IMR-90 (cell line): ENCODE data around the gene SLC27A6. TPM values are rescaled to one million over a fixed set of nuclear protein-coding genes. Genes with fewer than 3 reads are reported as not detected.

Source experiments
- ATAC-seq: fragments of 200-7000 bp; cut with Tn5 transposase; 2 replicates; pipeline ENCODE4 v1.9.1; 2020; ENCODE audit warnings: low read depth, mild to moderate bottlenecking, moderate library complexity
- BruUV-seq: library from RNA; stranded (reverse); fragments of 400-500 nt; replicated peaks from 2 replicates; lab custom pipeline; 2021; lab: Mats Ljungman, UMichigan
- CTCF ChIA-PET: fragments of 300-600 bp; formaldehyde crosslinking; extraction: SDS; loops from one replicate; lab custom pipeline; 2021; ENCODE audit warnings: antibody characterized with exemption; lab: Yijun Ruan, JAX
- POLR2A ChIA-PET: fragments of 300-600 bp; sonication (Branson Sonifier 250); formaldehyde crosslinking; loops from one replicate; lab custom pipeline; 2022; ENCODE audit warnings: antibody characterized with exemption; ENCODE audit not compliant: unreplicated experiment; lab: Charles Lee
- DNase-seq: peaks from one replicate; pipeline ENCODE4 v3.0.0; 2013
- H2AFZ ChIP-seq: replicated peaks from 2 replicates; pipeline ENCODE3; 2013; ENCODE audit warnings: low read length, mild to moderate bottlenecking; ENCODE audit not compliant: poor library complexity
- H2AK5ac ChIP-seq: 2 replicates; pipeline ENCODE4 v1.6.1; 2013; ENCODE audit warnings: low read depth, low read length, inconsistent platforms
- H2AK9ac ChIP-seq: replicated peaks from 2 replicates; pipeline ENCODE3; 2013; ENCODE audit warnings: mild to moderate bottlenecking, low read depth, low read length, moderate library complexity; ENCODE audit not compliant: poor library complexity
- H2BK120ac ChIP-seq: 2 replicates; pipeline ENCODE4 v1.6.1; 2013; ENCODE audit warnings: low read depth, low read length, inconsistent platforms
- H2BK15ac ChIP-seq: 3 replicates; pipeline ENCODE4 v1.6.1; 2013; ENCODE audit warnings: low read depth, low read length, inconsistent platforms
- H2BK20ac ChIP-seq: 2 replicates; pipeline ENCODE4 v1.6.1; 2013; ENCODE audit warnings: low read depth, mild to moderate bottlenecking, inconsistent platforms, low read length, moderate library complexity
- H2BK5ac ChIP-seq: 2 replicates; pipeline ENCODE4 v1.6.1; 2013; ENCODE audit warnings: mild to moderate bottlenecking, low read depth, low read length, inconsistent platforms; ENCODE audit not compliant: poor library complexity, severe bottlenecking
- H3K14ac ChIP-seq: replicated peaks from 2 replicates; pipeline ENCODE4 v1.6.1; 2013; ENCODE audit warnings: low read depth, low read length, inconsistent platforms
- H3K18ac ChIP-seq: 2 replicates; pipeline ENCODE4 v1.6.1; 2013; ENCODE audit warnings: low read depth, low read length, control low read depth
- H3K23ac ChIP-seq: 2 replicates; pipeline ENCODE4 v1.6.1; 2013; ENCODE audit warnings: low read depth, low read length, inconsistent platforms
- H3K27ac ChIP-seq: 2 replicates; pipeline ENCODE4 v1.5.1; 2013; ENCODE audit warnings: mild to moderate bottlenecking, control low read depth, low read length; ENCODE audit not compliant: insufficient read depth
- H3K27me3 ChIP-seq: 2 replicates; pipeline ENCODE4 v1.6.1; 2013; ENCODE audit warnings: low read length; ENCODE audit not compliant: control insufficient read depth, insufficient read depth
- H3K36me3 ChIP-seq: 2 replicates; pipeline ENCODE4 v1.6.1; 2013; ENCODE audit warnings: low read length, mixed read lengths; ENCODE audit not compliant: control insufficient read depth, insufficient read depth
- H3K4ac ChIP-seq: 2 replicates; pipeline ENCODE4 v1.6.1; 2013; ENCODE audit warnings: low read depth, low read length, inconsistent platforms
- H3K4me1 ChIP-seq: 2 replicates; pipeline ENCODE4 v1.6.1; 2013; ENCODE audit warnings: low read length, mixed read lengths; ENCODE audit not compliant: control insufficient read depth, insufficient read depth
- H3K4me2 ChIP-seq: 2 replicates; pipeline ENCODE4 v1.6.1; 2013; ENCODE audit warnings: low read depth, mild to moderate bottlenecking, control low read depth, low read length, moderate library complexity
- H3K4me3 ChIP-seq: 2 replicates; pipeline ENCODE4 v1.5.1; 2013; ENCODE audit warnings: low read depth, mild to moderate bottlenecking, control low read depth, low read length, moderate library complexity; ENCODE audit not compliant: insufficient read depth
- H3K56ac ChIP-seq: 2 replicates; pipeline ENCODE4 v1.6.1; 2013; ENCODE audit warnings: low read length, inconsistent platforms; ENCODE audit not compliant: insufficient read depth; ENCODE audit errors: extremely low read depth
- H3K79me1 ChIP-seq, 2 experiments: 2 replicates each; pipeline ENCODE4 v1.6.1; 2013; ENCODE audit warnings: low read length in 2 of 2, inconsistent platforms in 1 of 2, low read depth in 1 of 2
- H3K9ac ChIP-seq: 2 replicates; pipeline ENCODE4 v1.6.1; 2013; ENCODE audit warnings: low read depth, low read length, control low read depth
- H3K9me1 ChIP-seq: 2 replicates; pipeline ENCODE4 v1.6.1; 2013; ENCODE audit warnings: low read length, inconsistent platforms; ENCODE audit not compliant: insufficient read depth
- H3K9me3 ChIP-seq: 2 replicates; pipeline ENCODE4 v1.6.1; 2013; ENCODE audit warnings: low read length; ENCODE audit not compliant: control insufficient read depth, insufficient read depth
- H4K20me1 ChIP-seq: 2 replicates; pipeline ENCODE4 v1.6.1; 2013; ENCODE audit warnings: low read length, inconsistent platforms; ENCODE audit not compliant: insufficient read depth
- H4K5ac ChIP-seq: 2 replicates; pipeline ENCODE4 v1.6.1; 2013; ENCODE audit warnings: mild to moderate bottlenecking, low read depth, low read length, control low read depth
- H4K8ac ChIP-seq, 2 experiments: 2 replicates each; pipeline ENCODE4 v1.6.1; 2013; ENCODE audit warnings: low read depth in 2 of 2, low read length in 2 of 2, control low read depth in 1 of 2, inconsistent platforms in 1 of 2
- H4K91ac ChIP-seq: 2 replicates; pipeline ENCODE4 v1.6.1; 2013; ENCODE audit warnings: low read depth, low read length, inconsistent platforms; ENCODE audit not compliant: insufficient read depth
- BHLHE40 ChIP-seq: fragments of 150-350 bp; IDR thresholded peaks from 2 replicates; pipeline ENCODE4 v1.6.1; 2016; ENCODE audit warnings: mild to moderate bottlenecking, low read depth, low read length
- CEBPB ChIP-seq: IDR thresholded peaks from 2 replicates; pipeline ENCODE4 v1.6.1; 2012; ENCODE audit warnings: low read depth, low read length, improper control_type of control experiment
- FOS ChIP-seq: fragments of 150-350 bp; IDR thresholded peaks from 2 replicates; pipeline ENCODE4 v1.6.1; 2016; ENCODE audit warnings: low read depth, low read length
- MAFK ChIP-seq: IDR thresholded peaks from 2 replicates; pipeline ENCODE4 v1.6.1; 2012; ENCODE audit warnings: low read depth, low read length, improper control_type of control experiment
- MXI1 ChIP-seq: IDR thresholded peaks from 2 replicates; pipeline ENCODE4 v1.6.1; 2012; ENCODE audit warnings: low read depth, mild to moderate bottlenecking, low read length, moderate library complexity, borderline replicate concordance
- NFE2L2 ChIP-seq: fragments of 150-350 bp; IDR thresholded peaks from 2 replicates; pipeline ENCODE4 v1.6.1; 2016; ENCODE audit warnings: low read depth, mild to moderate bottlenecking, low read length
- POLR2A ChIP-seq: IDR thresholded peaks from 2 replicates; pipeline ENCODE4 v1.6.1; 2012; ENCODE audit warnings: mild to moderate bottlenecking, low read depth, low read length
- RAD21 ChIP-seq: IDR thresholded peaks from 2 replicates; pipeline ENCODE4 v1.6.1; 2012; ENCODE audit warnings: low read length, improper control_type of control experiment
- RCOR1 ChIP-seq: IDR thresholded peaks from 2 replicates; pipeline ENCODE4 v1.6.1; 2012; ENCODE audit warnings: mild to moderate bottlenecking, low read length, improper control_type of control experiment; ENCODE audit not compliant: insufficient replicate concordance
- SMC3 ChIP-seq: fragments of 150-350 bp; IDR thresholded peaks from 2 replicates; pipeline ENCODE4 v1.6.1; 2016; ENCODE audit warnings: low read depth, mild to moderate bottlenecking, antibody characterized with exemption, low read length, moderate library complexity
- WGBS, 2 experiments: methylation state at CpG; one replicate each; pipeline versions ENCODE4 v1.1.5 to v1.1.7; 2013; ENCODE audit warnings: missing lambda C conversion rate in 2 of 2; ENCODE audit not compliant: insufficient read length in 1 of 2; ENCODE audit errors: extremely low coverage in 2 of 2; 5-methylcytosine and 5-hydroxymethylcytosine counted together
- dilution Hi-C: fragments of 300-500 bp; cut with HindIII; formaldehyde crosslinking; loops from one replicate; pipeline ENCODE4 v1.14.3; 2018; ENCODE audit warnings: low sequenced_read_pairs; ENCODE audit not compliant: unreplicated experiment
- in situ Hi-C: fragments of 300-500 bp; cut with MboI; formaldehyde crosslinking; loops from 3 replicates; pipeline ENCODE4 v1.14.3; 2019; ENCODE audit warnings: low sequenced_read_pairs, inconsistent platforms, mixed read lengths
- intact Hi-C: fragments of 100-400 bp; cut with micrococcal nuclease; formaldehyde crosslinking; loops from 2 replicates; pipeline ENCODE4 v1.10.0; 2022
- polyA plus RNA-seq, 3 experiments: library from polyadenylated mRNA; depleted of rRNA; stranded (reverse); fragments of >200 nt; gene quantifications; 2 replicates each; pipeline ENCODE4 v1.2.3, GENCODE V29; 2012; ENCODE audit warnings: low replicate concordance in 1 of 3
- total RNA-seq: library from RNA; depleted of rRNA; stranded (reverse); fragments of >200 nt; gene quantifications from 2 replicates; pipeline ENCODE4 v1.2.3, GENCODE V29; 2012
- TF ChIP-seq, protein P1 (sequence below): fragments of 150-350 bp; IDR thresholded peaks from 2 replicates; pipeline ENCODE4 v1.6.1; 2017; ENCODE audit warnings: mild to moderate bottlenecking, antibody characterized with exemption, low read length, low read depth
- TF ChIP-seq, protein P2 (sequence below): fragments of 150-350 bp; IDR thresholded peaks from 2 replicates; pipeline ENCODE4 v1.6.1; 2016; ENCODE audit warnings: low read depth, mild to moderate bottlenecking, low read length, moderate library complexity, borderline replicate concordance
- TF ChIP-seq, protein P3 (sequence below): conservative IDR thresholded peaks from 2 replicates; pipeline ENCODE4 v1.5.1; 2012; ENCODE audit warnings: mild to moderate bottlenecking, low read depth, low read length, improper control_type of control experiment

The SLC27A6 gene
- total and polyA plus RNA-seq, 2 of the 4 experiments (the other 2 are of a cell fraction) = under 0.01 to 0.02 TPM

DNA sequence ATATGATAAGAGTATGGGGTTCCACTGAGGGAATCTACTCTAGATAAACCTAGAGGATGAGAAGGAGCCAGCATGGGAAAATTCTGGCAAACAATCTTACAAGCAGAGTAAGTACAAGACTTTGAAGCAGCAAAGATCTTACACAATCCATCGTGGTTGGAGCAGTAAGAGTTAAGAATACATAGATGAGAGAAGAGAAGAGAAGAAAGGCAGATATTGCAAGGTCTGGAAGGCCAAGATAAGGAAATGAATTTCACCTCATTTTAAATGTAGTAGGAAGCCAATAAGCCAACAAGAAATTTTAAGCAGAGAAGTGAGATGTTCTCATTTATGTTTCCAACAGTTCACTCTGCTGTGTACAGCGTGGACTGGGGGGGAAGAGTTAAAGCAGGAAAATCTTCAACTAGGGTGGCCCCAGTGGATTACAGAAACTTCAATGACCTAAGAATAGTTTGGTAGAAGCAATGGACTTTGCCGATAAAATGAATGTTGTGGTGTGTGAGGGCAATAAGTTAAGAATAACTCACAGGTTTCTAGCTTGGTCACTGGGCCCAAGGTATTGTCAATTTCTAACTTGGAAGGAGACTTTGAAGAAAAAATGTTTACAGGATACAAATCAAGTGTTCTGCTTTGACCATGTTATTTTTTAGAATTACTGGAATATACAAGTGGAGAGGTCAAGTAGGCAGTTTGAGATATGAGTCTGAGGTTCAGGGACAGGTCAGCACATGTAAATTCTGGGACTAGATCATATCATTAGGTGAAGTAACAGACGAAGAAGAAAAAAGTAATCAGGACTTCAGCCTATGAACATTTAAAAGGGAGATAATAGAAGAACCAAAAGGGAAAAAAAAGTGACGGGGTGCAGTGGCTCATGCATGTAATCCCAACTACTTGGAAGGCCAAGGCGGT, 117.2 kb downstream of the SLC27A6 start:
- Histone ChIP-seq H3K9me1 (no peaks in the 10 kb centered on the region), H3K9ac (no peak overlapping the region), H3K79me1 (no peaks in the 10 kb centered on the region), H3K4me2 (no peak overlapping the region), H2BK5ac (no peak overlapping the region), H3K27me3 (no peaks in the 10 kb centered on the region; the same call in 1 of the 2 replicates), H3K18ac (no peak overlapping the region), H2BK120ac (no peak overlapping the region), H3K56ac (no peak overlapping the region), H3K27ac (no peak overlapping the region), H3K14ac (no peak overlapping the region), H4K8ac (no peak overlapping the region), H4K91ac (no peak overlapping the region), H2AFZ (no peak overlapping the region), H2AK9ac (no peak overlapping the region), H2BK15ac (no peak overlapping the region), H4K5ac (no peak overlapping the region), H3K4ac (no peak overlapping the region), H3K4me1 (no peaks in the 10 kb centered on the region), H2BK20ac (no peak overlapping the region), H3K23ac (no peak overlapping the region), H3K4me3 (no peak overlapping the region), H3K36me3 (no peaks in the 10 kb centered on the region), H3K9me3 (no peaks in the 10 kb centered on the region), H4K20me1 (no peaks in the 10 kb centered on the region), H2AK5ac (no peak overlapping the region)
- dilution Hi-C loops = no loop called here
- DNase-seq (no peak), ATAC-seq (no peak)
- no CpG with 5 or more reads among the region's 6 CpGs for WGBS, 2 experiments
- no TSS peak for BruUV-seq
- ChIA-PET POLR2A (no interaction called here), CTCF (interaction anchor here (0.6 kb wide), 1 partner anchor 17 kb away, joined by 6 read pairs; no protein-coding TSS in a partner anchor)
- in situ Hi-C loops = no loop called here
- intact Hi-C loops = no loop called here
- TF ChIP-seq, protein P1, sequence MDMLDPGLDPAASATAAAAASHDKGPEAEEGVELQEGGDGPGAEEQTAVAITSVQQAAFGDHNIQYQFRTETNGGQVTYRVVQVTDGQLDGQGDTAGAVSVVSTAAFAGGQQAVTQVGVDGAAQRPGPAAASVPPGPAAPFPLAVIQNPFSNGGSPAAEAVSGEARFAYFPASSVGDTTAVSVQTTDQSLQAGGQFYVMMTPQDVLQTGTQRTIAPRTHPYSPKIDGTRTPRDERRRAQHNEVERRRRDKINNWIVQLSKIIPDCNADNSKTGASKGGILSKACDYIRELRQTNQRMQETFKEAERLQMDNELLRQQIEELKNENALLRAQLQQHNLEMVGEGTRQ = no peak
- TF ChIP-seq SMC3 (no peak), RAD21 (no peak), FOS (no peak), RCOR1 (no peak), CEBPB (no peak), MAFK (no peak), NFE2L2 (no peak), MXI1 (no peak), POLR2A (no peak), BHLHE40 (no peak)
- TF ChIP-seq, protein P2, sequence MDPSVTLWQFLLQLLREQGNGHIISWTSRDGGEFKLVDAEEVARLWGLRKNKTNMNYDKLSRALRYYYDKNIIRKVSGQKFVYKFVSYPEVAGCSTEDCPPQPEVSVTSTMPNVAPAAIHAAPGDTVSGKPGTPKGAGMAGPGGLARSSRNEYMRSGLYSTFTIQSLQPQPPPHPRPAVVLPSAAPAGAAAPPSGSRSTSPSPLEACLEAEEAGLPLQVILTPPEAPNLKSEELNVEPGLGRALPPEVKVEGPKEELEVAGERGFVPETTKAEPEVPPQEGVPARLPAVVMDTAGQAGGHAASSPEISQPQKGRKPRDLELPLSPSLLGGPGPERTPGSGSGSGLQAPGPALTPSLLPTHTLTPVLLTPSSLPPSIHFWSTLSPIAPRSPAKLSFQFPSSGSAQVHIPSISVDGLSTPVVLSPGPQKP = no peak
- TF ChIP-seq, protein P3, sequence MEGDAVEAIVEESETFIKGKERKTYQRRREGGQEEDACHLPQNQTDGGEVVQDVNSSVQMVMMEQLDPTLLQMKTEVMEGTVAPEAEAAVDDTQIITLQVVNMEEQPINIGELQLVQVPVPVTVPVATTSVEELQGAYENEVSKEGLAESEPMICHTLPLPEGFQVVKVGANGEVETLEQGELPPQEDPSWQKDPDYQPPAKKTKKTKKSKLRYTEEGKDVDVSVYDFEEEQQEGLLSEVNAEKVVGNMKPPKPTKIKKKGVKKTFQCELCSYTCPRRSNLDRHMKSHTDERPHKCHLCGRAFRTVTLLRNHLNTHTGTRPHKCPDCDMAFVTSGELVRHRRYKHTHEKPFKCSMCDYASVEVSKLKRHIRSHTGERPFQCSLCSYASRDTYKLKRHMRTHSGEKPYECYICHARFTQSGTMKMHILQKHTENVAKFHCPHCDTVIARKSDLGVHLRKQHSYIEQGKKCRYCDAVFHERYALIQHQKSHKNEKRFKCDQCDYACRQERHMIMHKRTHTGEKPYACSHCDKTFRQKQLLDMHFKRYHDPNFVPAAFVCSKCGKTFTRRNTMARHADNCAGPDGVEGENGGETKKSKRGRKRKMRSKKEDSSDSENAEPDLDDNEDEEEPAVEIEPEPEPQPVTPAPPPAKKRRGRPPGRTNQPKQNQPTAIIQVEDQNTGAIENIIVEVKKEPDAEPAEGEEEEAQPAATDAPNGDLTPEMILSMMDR = no peak
